Pancreas (tissue), 10 donors: Measurements from ENCODE around the gene CNTN1. TPM values are rescaled to one million over a fixed set of nuclear protein-coding genes. Genes with fewer than 3 reads are reported as not detected.

Experiments
- ATAC-seq, 4 donors: fragments of 200-7000 bp; cut with Tn5 transposase; one replicate each; pipeline versions ENCODE4 v1.8.0 to v1.9.1; 2020; ENCODE audit warnings: mild to moderate bottlenecking in 4 of 4, moderate library complexity in 4 of 4
- DNase-seq, 6 donors: peaks; one replicate each; pipeline ENCODE4 v3.0.0-alpha.2; 2020
- FAIRE-seq: peaks from 2 replicates; lab custom pipeline; 2012; peaks lifted over from hg19 to GRCh38; lab: Jason Lieb, UNC
- H3K27ac ChIP-seq, 4 donors: fragments of 200-600 bp; sonication (generic); 1 replicate in 3 of 4; 2 replicates in 1 of 4; pipeline versions ENCODE4 v1.5.0 to v1.8.0; 2020
- H3K27me3 ChIP-seq, 4 donors: fragments of 200-600 bp; one replicate each; pipeline ENCODE4 v1.8.0; 2021
- H3K36me3 ChIP-seq, 3 donors: fragments of 200-600 bp; sonication (generic) in 1 of 3; one replicate each; pipeline versions ENCODE4 v1.5.0 to v1.8.0; 2020 to 2021
- H3K4me1 ChIP-seq, 3 donors: fragments of 200-600 bp; one replicate each; pipeline ENCODE4 v1.8.0; 2021
- H3K4me3 ChIP-seq, 4 donors: fragments of 200-600 bp; sonication (generic) in 2 of 4; one replicate each; pipeline versions ENCODE4 v1.5.0 to v1.8.0; 2020 to 2021
- H3K9me3 ChIP-seq, 4 donors: fragments of 200-600 bp; one replicate each; pipeline ENCODE4 v1.8.0; 2021
- CTCF ChIP-seq, 4 donors: fragments of 200-600 bp; sonication (generic) in 3 of 4; IDR thresholded peaks; one replicate each; pipeline versions ENCODE4 v1.5.0 to v1.8.0; 2021; ENCODE audit warnings: antibody characterized with exemption in 4 of 4
- WGBS, 2 donors: extraction: QIAGEN DNeasy Blood & Tissue Kit; methylation state at CpG; one replicate each; pipeline ENCODE4 v1.1.7; 2013; 5-methylcytosine and 5-hydroxymethylcytosine counted together
- intact Hi-C, 3 donors: fragments of 100-400 bp; cut with DNase I; formaldehyde crosslinking; loops; one replicate each; pipeline versions ENCODE4 v1.11.1 to v1.14.2; 2022
- polyA plus RNA-seq, 2 donors: library from polyadenylated mRNA; stranded (reverse); fragments of 200-250 nt; gene quantifications; one replicate each; pipeline ENCODE4 v1.2.3, GENCODE V29; 2013
- total RNA-seq, 6 donors: library from RNA; stranded (reverse); fragmentation: NEBNext Ultra II Directional in 4 of 6; extraction: Animal tissue kit (Norgen Biotek cat#: 25700) in 4 of 6; gene quantifications; one replicate each; pipeline versions ENCODE4 v1.2.1 to v1.2.4, GENCODE V29; 2021 to 2023
- donor health status: healthy with polysubstance abuse.
- donor health status: DM: no; HTN: no; CAD: no; lungs with moderate emphysema.
- donor health status: DM: no; HTN: no; CAD: no.
- donor health status: control.
- donor health status: control.
- donor health status: Bipolar disorder and iron deficiency.
- donor health status: DM: yes; HTN: yes; CAD: no.
- donor health status: DM: no; HTN: no; CAD: no.
- donor health status: DM: no; HTN: no; CAD: no.
- donor health status: DM: yes; HTN: yes; CAD: no.

Gene CNTN1
- total and polyA plus RNA-seq, 8 donors: 1.4 to 13.9 (median 4.6) TPM

GRCh38 chr12:40992674-40993073 lies 300.4 kb downstream of the CNTN1 start:
- TF ChIP-seq CTCF (IDR thresholded peaks at IDR 0.05): no peak
- intact Hi-C loops: no loop called here
- DNase-seq (no peak), ATAC-seq (no peak), FAIRE-seq (no peak)
- no peaks in the 10 kb centered on the region for H3K4me1 ChIP-seq
- no peaks in the 10 kb centered on the region for H3K36me3 ChIP-seq
- WGBS, 2 donors: 15 to 21% methylated on average over 1 of the region's 1 CpG
- no peak overlapping the region for H3K4me3 ChIP-seq
- no peaks in the 10 kb centered on the region for H3K27me3 ChIP-seq
- H3K9me3 ChIP-seq: no peaks in the 10 kb centered on the region
- H3K27ac ChIP-seq: no peak overlapping the region

- TF ChIP-seq CTCF (IDR thresholded peaks at IDR 0.05): no peak
- H3K9me3 ChIP-seq: no peaks in the 10 kb centered on the region
- DNase-seq (no peak), ATAC-seq (no peak), FAIRE-seq (no peak)
- no peaks in the 10 kb centered on the region for H3K4me1 ChIP-seq
- no peaks in the 10 kb centered on the region for H3K27me3 ChIP-seq
- H3K27ac ChIP-seq: no peak overlapping the region
- no peaks in the 10 kb centered on the region for H3K36me3 ChIP-seq
- H3K4me3 ChIP-seq: no peak overlapping the region
- 70 to 78% methylated on average over 3 of the region's 3 CpGs for WGBS, 2 donors
- intact Hi-C loops: no loop called here
These were observed 300.9 kb downstream of the CNTN1 start for GRCh38 chr12:40993158-40993557.

GRCh38 chr12:40996091-40996490 lies 303.9 kb downstream of the CNTN1 start:
- intact Hi-C loops: no loop called here
- TF ChIP-seq CTCF (IDR thresholded peaks at IDR 0.05): no peak
- Histone ChIP-seq H3K27me3 (no peaks in the 10 kb centered on the region), H3K4me3 (no peak overlapping the region), H3K36me3 (no peaks in the 10 kb centered on the region), H3K4me1 (no peaks in the 10 kb centered on the region), H3K9me3 (no peaks in the 10 kb centered on the region), H3K27ac (no peak overlapping the region)
- FAIRE-seq: no peak
- 58 to 64% methylated on average over 4 of the region's 4 CpGs for WGBS, 2 donors
- ATAC-seq: no peak
- no peak for DNase-seq

- intact Hi-C loops: no loop called here
- DNase-seq (no peak), FAIRE-seq (no peak), ATAC-seq (no peak)
- H3K27ac ChIP-seq: no peak overlapping the region
- no peaks in the 10 kb centered on the region for H3K4me1 ChIP-seq
- 34 to 38% methylated on average over 1 of the region's 1 CpG for WGBS, 2 donors
- no peak for TF ChIP-seq CTCF (IDR thresholded peaks at IDR 0.05)
- no peaks in the 10 kb centered on the region for H3K27me3 ChIP-seq
- H3K9me3 ChIP-seq: no peaks in the 10 kb centered on the region
- H3K36me3 ChIP-seq: no peaks in the 10 kb centered on the region
- H3K4me3 ChIP-seq: no peak overlapping the region
These were observed 307.0 kb downstream of the CNTN1 start for GRCh38 chr12:40999210-40999609.

- H3K27me3 ChIP-seq: no peaks in the 10 kb centered on the region
- H3K4me1 ChIP-seq: no peaks in the 10 kb centered on the region
- no peaks in the 10 kb centered on the region for H3K9me3 ChIP-seq
- H3K27ac ChIP-seq: no peak overlapping the region
- TF ChIP-seq CTCF (IDR thresholded peaks at IDR 0.05): no peak
- no peaks in the 10 kb centered on the region for H3K36me3 ChIP-seq
- intact Hi-C loops: no loop called here
- no peak overlapping the region for H3K4me3 ChIP-seq
- no peak for ATAC-seq
- DNase-seq: no peak
- WGBS, 2 donors: 46 to 62% methylated on average over 1 of the region's 1 CpG
- FAIRE-seq: no peak
These were observed 316.2 kb downstream of the CNTN1 start for GRCh38 chr12:41008472-41008871.
